Measurements from ENCODE around the gene CD6.

- TF ChIP-seq CTCF (IDR thresholded peaks at IDR 0.05 in 8 of 11, conservative IDR thresholded peaks at IDR 0.05 in 3 of 11): no peak
- TF ChIP-seq POLR2A (IDR thresholded peaks at IDR 0.05): no peak
- peak in 2 of 3 donors; percentile 8 to 15 for TF ChIP-seq POLR2AphosphoS5 (IDR thresholded peaks at IDR 0.05)
Measured at GRCh38 chr11:61022311-61023085, 51.0 kb downstream of the CD6 start.
